HEK293 (cell line): ENCODE data around the gene AKIRIN1.

ENCODE experiments used
- CTCF ChIA-PET: fragments of 350-600 bp; formaldehyde crosslinking; extraction: SDS; loops from one replicate; lab custom pipeline; 2021; ENCODE audit warnings: antibody characterized with exemption; lab: Yijun Ruan, JAX
- POLR2A ChIA-PET: fragments of 300-600 bp; formaldehyde crosslinking; extraction: SDS; loops from one replicate; lab custom pipeline; 2020; ENCODE audit warnings: antibody characterized with exemption, inconsistent platforms; lab: Yijun Ruan, JAX
- H3K27ac ChIP-seq: fragments of 200-500 bp; sonication (Bioruptor generic); 2 replicates; pipeline ENCODE4 v1.5.1; 2014; ENCODE audit warnings: low read depth, low read length, control low read depth, inconsistent platforms; ENCODE audit errors: extremely low read depth
- H3K36me3 ChIP-seq, 2 experiments: fragments of 200-500 bp in 1 of 2; sonication (Bioruptor generic) in 1 of 2; 1 replicate in 1 of 2; 2 replicates in 1 of 2; pipeline ENCODE4 v1.5.1; 2014 to 2017; ENCODE audit warnings: inconsistent platforms in 2 of 2, low read length in 2 of 2; ENCODE audit not compliant: control insufficient read depth in 2 of 2, insufficient read depth in 1 of 2
- H3K4me1 ChIP-seq: fragments of 200-500 bp; sonication (Bioruptor generic); 2 replicates; pipeline ENCODE4 v1.5.1; 2014; ENCODE audit warnings: mild to moderate bottlenecking, low read length, inconsistent platforms; ENCODE audit not compliant: control insufficient read depth, insufficient read depth
- H3K4me3 ChIP-seq: 2 replicates; pipeline ENCODE4 v1.5.1; 2011; ENCODE audit warnings: low read depth, mild to moderate bottlenecking, control low read depth, low read length, moderate library complexity
- H3K9me3 ChIP-seq: fragments of 200-500 bp; sonication (Bioruptor generic); 2 replicates; pipeline ENCODE4 v1.5.1; 2014; ENCODE audit warnings: low read depth, low read length, inconsistent platforms; ENCODE audit not compliant: control insufficient read depth, insufficient read depth
- CTCF ChIP-seq: fragments of 450-650 bp; formaldehyde crosslinking; IDR thresholded peaks from 2 replicates; pipeline ENCODE4 v1.5.1; 2016; ENCODE audit warnings: missing biosample characterization, missing genetic modification characterization
- GLI2 ChIP-seq: fragments of 450-650 bp; formaldehyde crosslinking; IDR thresholded peaks from 2 replicates; pipeline ENCODE4; 2017; ENCODE audit warnings: missing biosample characterization, missing genetic modification characterization, low read depth, borderline replicate concordance
- GLI4 ChIP-seq: fragments of 450-650 bp; formaldehyde crosslinking; IDR thresholded peaks from 2 replicates; pipeline ENCODE4 v1.5.1; 2016; ENCODE audit warnings: missing biosample characterization, missing genetic modification characterization
- KLF16 ChIP-seq: fragments of 450-650 bp; formaldehyde crosslinking; IDR thresholded peaks from 2 replicates; pipeline ENCODE4 v1.5.1; 2017; ENCODE audit warnings: missing biosample characterization, missing genetic modification characterization
- PRDM6 ChIP-seq: fragments of 450-650 bp; formaldehyde crosslinking; IDR thresholded peaks from 2 replicates; pipeline ENCODE4 v1.5.1; 2017; ENCODE audit warnings: missing biosample characterization, missing genetic modification characterization
- TCF7L2 ChIP-seq: IDR thresholded peaks from 2 replicates; pipeline ENCODE4 v1.6.1; 2011; ENCODE audit warnings: low read depth, mild to moderate bottlenecking, inconsistent platforms, low read length, moderate library complexity, borderline replicate concordance
- ZBTB17 ChIP-seq: fragments of 450-650 bp; formaldehyde crosslinking; IDR thresholded peaks from 2 replicates; pipeline ENCODE4 v1.5.1; 2016; ENCODE audit warnings: missing biosample characterization, missing genetic modification characterization
- ZBTB20 ChIP-seq: fragments of 450-650 bp; formaldehyde crosslinking; IDR thresholded peaks from 2 replicates; pipeline ENCODE4 v1.5.1; 2016; ENCODE audit warnings: missing biosample characterization, missing genetic modification characterization
- ZBTB44 ChIP-seq: fragments of 450-650 bp; IDR thresholded peaks from 2 replicates; pipeline ENCODE4 v1.5.1; 2018; ENCODE audit warnings: missing biosample characterization, mild to moderate bottlenecking, missing genetic modification characterization
- ZBTB49 ChIP-seq: fragments of 450-650 bp; formaldehyde crosslinking; IDR thresholded peaks from 2 replicates; pipeline ENCODE4 v1.5.1; 2016; ENCODE audit warnings: missing biosample characterization, missing genetic modification characterization, low read depth
- ZIC2 ChIP-seq: fragments of 450-650 bp; formaldehyde crosslinking; IDR thresholded peaks from 2 replicates; pipeline ENCODE4 v1.5.1; 2016; ENCODE audit warnings: missing biosample characterization, missing genetic modification characterization
- ZNF202 ChIP-seq: fragments of 450-650 bp; formaldehyde crosslinking; IDR thresholded peaks from 2 replicates; pipeline ENCODE4 v1.5.1; 2016; ENCODE audit warnings: missing biosample characterization, missing genetic modification characterization, borderline replicate concordance
- ZNF350 ChIP-seq: fragments of 450-650 bp; formaldehyde crosslinking; IDR thresholded peaks from 2 replicates; pipeline ENCODE4 v1.5.0; 2017; ENCODE audit warnings: missing biosample characterization, mild to moderate bottlenecking, missing genetic modification characterization
- ZNF391 ChIP-seq: fragments of 450-650 bp; formaldehyde crosslinking; IDR thresholded peaks from 2 replicates; pipeline ENCODE4 v1.5.1; 2016; ENCODE audit warnings: low read depth, missing biosample characterization, missing genetic modification characterization, borderline replicate concordance
- ZNF404 ChIP-seq: fragments of 450-650 bp; formaldehyde crosslinking; IDR thresholded peaks from 2 replicates; pipeline ENCODE4 v1.5.1; 2017; ENCODE audit warnings: missing biosample characterization, missing genetic modification characterization
- ZNF416 ChIP-seq: fragments of 450-650 bp; formaldehyde crosslinking; IDR thresholded peaks from 2 replicates; pipeline ENCODE4 v1.5.1; 2016; ENCODE audit warnings: missing biosample characterization, missing genetic modification characterization
- ZNF488 ChIP-seq: fragments of 450-650 bp; formaldehyde crosslinking; IDR thresholded peaks from 2 replicates; pipeline ENCODE4 v1.5.1; 2016; ENCODE audit warnings: missing biosample characterization, missing genetic modification characterization
- ZNF610 ChIP-seq: fragments of 450-650 bp; formaldehyde crosslinking; IDR thresholded peaks from 2 replicates; pipeline ENCODE4 v1.5.1; 2016; ENCODE audit warnings: missing biosample characterization, missing genetic modification characterization, borderline replicate concordance
- ZNF701 ChIP-seq: fragments of 450-650 bp; formaldehyde crosslinking; IDR thresholded peaks from 2 replicates; pipeline ENCODE4 v1.5.1; 2016; ENCODE audit warnings: missing biosample characterization, missing genetic modification characterization
- ZNF830 ChIP-seq: fragments of 450-650 bp; IDR thresholded peaks from 2 replicates; pipeline ENCODE4 v1.5.0; 2018; ENCODE audit warnings: missing biosample characterization, missing genetic modification characterization, low read depth, mild to moderate bottlenecking, moderate library complexity
- ZSCAN30 ChIP-seq: fragments of 450-650 bp; IDR thresholded peaks from 2 replicates; pipeline ENCODE4 v1.5.1; 2018; ENCODE audit warnings: missing biosample characterization, mild to moderate bottlenecking, missing genetic modification characterization, moderate library complexity
- ZXDB ChIP-seq: fragments of 450-650 bp; formaldehyde crosslinking; IDR thresholded peaks from 2 replicates; pipeline ENCODE4 v1.5.1; 2016; ENCODE audit warnings: missing biosample characterization, missing genetic modification characterization

Gene AKIRIN1

GRCh38 chr1:38992412-38993111 is 1.5 kb downstream of the AKIRIN1 start (continued):
- no peak for TF ChIP-seq ZNF202 (tag by site-specific recombination)
- no peak for TF ChIP-seq ZSCAN30 (tag by site-specific recombination)
- no peak for TF ChIP-seq ZNF610
- TF ChIP-seq ZBTB44 (tag by site-specific recombination), result no peak
- no peak for TF ChIP-seq CTCF (tag by site-specific recombination)
- TF ChIP-seq ZXDB (tag by site-specific recombination), result no peak
- TF ChIP-seq ZBTB17 (tag by site-specific recombination), result peak; percentile 45
- no peak for TF ChIP-seq ZNF416 (tag by site-specific recombination)

- CTCF ChIA-PET, result interaction anchor here (0.6 kb wide), 1 partner anchor 197 kb away, joined by 3 read pairs; no protein-coding TSS in a partner anchor
- POLR2A ChIA-PET, result no interaction called here
- H3K27ac ChIP-seq, result no peak overlapping the region
- H3K9me3 ChIP-seq, result no peaks in the 10 kb centered on the region
- TF ChIP-seq GLI4 (tag by site-specific recombination) (no peak), PRDM6 (tag by site-specific recombination) (peak; percentile 45)
- peaks cover 5% of the 10 kb centered on the region; the same call in 1 of the 2 replicates for H3K4me1 ChIP-seq
- no peak overlapping the region for H3K4me3 ChIP-seq
- peaks cover 25 to 63% of the 10 kb centered on the region in 2 experiments for H3K36me3 ChIP-seq
Observed at GRCh38 chr1:38994196-38994595, 3.1 kb downstream of the AKIRIN1 start.

GRCh38 chr1:38997034-38997900 is 6.2 kb downstream of the AKIRIN1 start:
- ChIA-PET POLR2A (interaction anchor here (0.5 to 1.2 kb wide), 3 partner anchors 116 to 997 kb away, joined by 3 read pairs; partner anchors contain the start of gene GJA9), CTCF (interaction anchor here (0.6 to 0.9 kb wide), 3 partner anchors 81 to 99 kb away, joined by 3 read pairs; no protein-coding TSS in a partner anchor)
- H3K4me1 ChIP-seq, result peaks cover 2% of the 10 kb centered on the region; the same call in 1 of the 2 replicates
- no peak overlapping the region for H3K27ac ChIP-seq
- no peak overlapping the region for H3K4me3 ChIP-seq
- peaks cover 55 to 94% of the 10 kb centered on the region in 2 experiments for H3K36me3 ChIP-seq
- H3K9me3 ChIP-seq, result no peaks in the 10 kb centered on the region
- no peak for TF ChIP-seq ZNF350 (tag by site-specific recombination)
- TF ChIP-seq ZNF701 (tag by site-specific recombination), result no peak
- no peak for TF ChIP-seq GLI2 (tag by site-specific recombination)
- no peak for TF ChIP-seq ZBTB49 (tag by site-specific recombination)
- no peak for TF ChIP-seq ZNF488 (tag by site-specific recombination)
- no peak for TF ChIP-seq KLF16
- no peak for TF ChIP-seq TCF7L2
- TF ChIP-seq ZIC2 (tag by site-specific recombination), result no peak
- no peak for TF ChIP-seq ZNF830 (tag by site-specific recombination)
- no peak for TF ChIP-seq ZNF391 (tag by site-specific recombination)
- no peak for TF ChIP-seq ZNF404
- no peak for TF ChIP-seq ZBTB20 (tag by site-specific recombination)
